Frontal cortex (tissue), 4 donors: ENCODE data around the gene ZNF93. TPM values are rescaled to one million over a fixed set of nuclear protein-coding genes. Genes with fewer than 3 reads are reported as not detected.
"Not testable (repeated sequence)": the region's sequence is repeated elsewhere in the genome, so short reads cannot be mapped to it uniquely, and the experiment has no call there.

Source experiments
- DNase-seq, 2 donors: peaks; one replicate each; pipeline ENCODE4 v3.0.0; 2012; ENCODE audit warnings: low spot score in 2 of 2
- FAIRE-seq: peaks from 2 replicates; lab custom pipeline; 2012; peaks lifted over from hg19 to GRCh38; lab: Jason Lieb, UNC
- total RNA-seq: library from RNA; depleted of rRNA; stranded (reverse); fragments of >200 nt; gene quantifications from one replicate; pipeline ENCODE4 v1.2.3, GENCODE V29; 2014
- donor health status: control.
- donor health status: control.
- donor health status: control.

The ZNF93 gene
- total RNA-seq: 27.3 TPM

DNA sequence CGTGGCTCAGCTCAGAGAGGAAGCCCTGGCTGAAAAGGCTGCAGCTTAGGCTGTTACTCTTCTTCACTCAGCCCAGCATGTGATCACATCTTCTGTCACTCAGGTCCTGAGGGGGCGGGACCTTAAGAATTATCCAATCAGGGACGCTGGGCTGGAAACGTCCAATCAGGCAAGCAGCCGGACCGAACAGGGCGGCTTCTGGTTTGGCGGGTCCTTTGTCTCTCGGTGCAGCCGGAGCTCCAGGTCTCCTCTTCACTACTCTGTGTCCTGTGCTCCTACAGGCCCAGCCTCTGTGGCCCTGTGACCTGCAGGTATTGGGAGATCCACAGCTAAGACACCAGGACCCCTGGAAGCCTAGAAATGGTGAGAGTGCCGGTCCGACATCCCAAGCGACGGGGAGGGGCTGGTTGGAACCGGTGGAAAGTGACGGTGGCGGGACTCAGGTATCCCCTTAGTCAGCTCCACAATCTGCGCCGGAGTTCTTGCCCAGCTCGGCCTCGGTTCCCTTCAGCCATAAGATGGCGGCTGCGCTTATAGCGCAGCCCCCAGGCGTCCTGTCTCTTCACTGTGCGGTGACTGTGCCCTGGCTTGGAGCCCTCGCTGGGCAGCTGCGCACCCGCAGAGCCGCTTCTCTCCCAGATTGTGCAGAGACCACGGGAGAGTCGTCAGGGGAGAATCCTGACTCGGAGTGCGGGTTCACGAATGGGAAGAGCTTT, at the start of gene ZNF93:
Gene ZNF93, plus strand, starts transcription at position 218 of the 716 bp plus-strand sequence. Its CDS starts 143 bp downstream, at position 361.
- FAIRE-seq (no peak), DNase-seq (peak; percentile 64 to 86)

GRCh38 chr19:19851740-19852139, 49.0 kb upstream of the ZNF93 start:
- not testable (repeated sequence) for DNase-seq, FAIRE-seq

GRCh38 chr19:19858751-19859150, 42.0 kb upstream of the ZNF93 start:
- FAIRE-seq (no peak), DNase-seq (no peak)

DNA sequence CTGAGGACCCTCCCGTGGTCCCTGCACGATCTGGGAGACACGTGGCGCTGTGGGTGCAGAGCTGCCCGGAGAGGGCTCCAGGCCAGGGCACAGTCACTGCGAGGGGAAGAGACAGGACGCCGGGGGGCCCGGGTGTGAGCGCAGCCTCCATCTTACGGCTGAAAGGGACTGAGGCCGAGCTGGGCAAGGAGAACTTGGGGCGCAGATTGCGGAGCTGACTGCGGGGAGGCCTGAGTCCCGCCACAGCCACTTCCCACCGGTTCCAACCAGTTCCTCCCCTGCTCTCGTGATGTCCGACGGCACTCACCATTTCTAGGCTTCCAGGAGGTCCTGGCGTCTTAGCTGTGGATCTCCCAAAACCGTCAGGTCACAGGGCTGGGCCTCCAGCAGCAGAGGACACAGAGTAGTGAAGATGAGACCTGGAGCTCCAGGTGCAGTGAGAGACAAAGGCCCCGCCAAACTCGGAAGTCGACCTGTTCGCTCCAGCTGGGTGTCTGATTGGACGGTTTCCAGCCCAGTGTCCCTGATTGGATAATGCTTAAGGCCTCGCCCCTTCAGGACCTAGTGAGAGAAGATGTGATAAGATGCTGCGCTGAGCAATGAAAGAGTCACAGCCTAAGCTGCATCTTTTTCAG, 39.9 kb upstream of the ZNF93 start:
- no peak for FAIRE-seq

DNA sequence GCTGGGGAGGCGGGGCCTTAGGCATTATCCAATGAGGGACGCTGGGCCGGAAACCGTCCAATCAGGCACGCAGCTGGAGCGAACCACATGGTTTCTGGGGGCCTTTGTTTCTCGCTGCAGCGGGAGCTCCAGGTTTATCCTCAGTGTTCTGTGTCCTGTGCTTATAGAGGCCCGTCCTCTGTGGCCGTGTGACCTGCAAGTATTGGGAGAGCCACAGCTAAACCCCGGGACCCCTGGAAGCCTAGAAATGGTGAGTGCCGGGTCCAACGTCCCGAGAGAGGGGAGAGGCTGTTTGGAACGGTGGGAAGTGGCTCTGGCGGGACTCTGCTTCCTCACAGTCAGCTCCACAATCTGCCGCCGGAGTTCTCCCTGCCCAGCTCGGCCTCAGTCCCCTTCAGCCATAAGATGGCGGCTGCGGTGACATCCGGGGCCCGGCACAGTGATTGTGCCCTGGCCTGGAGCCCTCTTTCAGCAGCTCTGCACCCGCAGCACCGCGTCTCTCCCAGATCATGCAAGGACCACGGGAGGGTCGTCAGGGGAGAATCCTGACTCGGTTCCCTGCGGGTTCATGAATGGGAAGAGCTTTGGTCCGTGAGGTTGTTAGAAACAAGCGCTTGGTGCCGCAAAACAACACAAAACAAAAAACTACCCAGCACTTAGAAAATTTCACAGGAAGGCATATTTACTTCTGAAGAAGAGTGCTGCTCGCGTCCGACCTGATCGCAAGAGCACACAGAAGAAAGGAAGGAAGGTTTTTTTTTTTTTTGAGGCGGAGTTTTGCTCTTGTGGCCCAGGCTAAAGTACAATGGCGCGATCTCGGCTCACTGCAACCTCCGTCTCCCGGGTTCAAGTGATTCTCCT, 34.8 kb upstream of the ZNF93 start, which contains the start of gene ZNF253:
Gene ZNF253, plus strand, starts transcription at position 133 of the 861 bp plus-strand sequence. Its CDS starts 115 bp downstream, at position 248.
- FAIRE-seq: no peak

More for the DNA sequence above, 39.9 kb upstream of the ZNF93 start:
- no peak for DNase-seq

DNA sequence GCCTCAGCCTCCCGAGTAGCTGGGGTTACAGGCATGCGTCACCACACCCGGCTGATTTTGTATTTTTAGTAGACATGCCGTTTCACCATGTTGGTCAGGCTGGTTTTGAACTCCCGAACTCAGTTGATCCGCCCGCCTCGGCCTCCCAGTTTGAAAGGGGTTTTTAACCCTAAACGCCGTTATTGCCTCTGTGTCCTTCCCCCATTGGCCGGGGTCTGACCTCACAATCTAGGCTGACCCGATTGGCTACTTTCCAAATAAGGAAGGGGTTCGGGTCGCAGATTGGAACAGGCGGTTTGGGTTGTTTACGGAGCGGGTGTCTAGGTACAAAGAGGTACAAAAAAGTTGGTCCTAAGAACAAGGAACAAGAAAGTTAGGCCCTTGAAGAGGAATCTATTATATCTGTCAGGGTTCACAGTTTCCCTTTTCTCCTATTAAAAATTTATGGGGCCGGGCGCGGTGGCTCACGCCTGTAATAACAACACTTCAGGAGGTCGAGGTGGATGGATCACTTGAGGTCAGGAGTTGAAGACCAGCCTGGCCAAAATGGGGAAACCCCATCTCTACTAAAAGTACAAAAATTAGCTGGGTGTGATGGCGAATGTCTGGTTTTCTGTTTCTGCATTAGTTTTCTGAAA, 34.0 kb upstream of the ZNF93 start:
- DNase-seq (no peak), FAIRE-seq (no peak)

More for the DNA sequence above, 34.8 kb upstream of the ZNF93 start, which contains the start of gene ZNF253:
- peak; percentile 87 to 89 for DNase-seq

GRCh38 chr19:19870086-19870485, 30.7 kb upstream of the ZNF93 start:
- DNase-seq: not testable (repeated sequence)

GRCh38 chr19:19871932-19872331, 28.8 kb upstream of the ZNF93 start:
- no peak for DNase-seq
- FAIRE-seq: no peak

More at GRCh38 chr19:19870086-19870485, 30.7 kb upstream of the ZNF93 start:
- not testable (repeated sequence) for FAIRE-seq

- no peak for DNase-seq
- FAIRE-seq: no peak
Measured at GRCh38 chr19:19873381-19873780, 27.4 kb upstream of the ZNF93 start.

GRCh38 chr19:19877724-19878123, 23.0 kb upstream of the ZNF93 start:
- no peak for FAIRE-seq
- DNase-seq: no peak

GRCh38 chr19:19884583-19884982, 16.2 kb upstream of the ZNF93 start:
- DNase-seq (no peak), FAIRE-seq (no peak)

GRCh38 chr19:19892055-19892941, 8.4 kb upstream of the ZNF93 start:
- FAIRE-seq, DNase-seq: not testable (repeated sequence)

DNA sequence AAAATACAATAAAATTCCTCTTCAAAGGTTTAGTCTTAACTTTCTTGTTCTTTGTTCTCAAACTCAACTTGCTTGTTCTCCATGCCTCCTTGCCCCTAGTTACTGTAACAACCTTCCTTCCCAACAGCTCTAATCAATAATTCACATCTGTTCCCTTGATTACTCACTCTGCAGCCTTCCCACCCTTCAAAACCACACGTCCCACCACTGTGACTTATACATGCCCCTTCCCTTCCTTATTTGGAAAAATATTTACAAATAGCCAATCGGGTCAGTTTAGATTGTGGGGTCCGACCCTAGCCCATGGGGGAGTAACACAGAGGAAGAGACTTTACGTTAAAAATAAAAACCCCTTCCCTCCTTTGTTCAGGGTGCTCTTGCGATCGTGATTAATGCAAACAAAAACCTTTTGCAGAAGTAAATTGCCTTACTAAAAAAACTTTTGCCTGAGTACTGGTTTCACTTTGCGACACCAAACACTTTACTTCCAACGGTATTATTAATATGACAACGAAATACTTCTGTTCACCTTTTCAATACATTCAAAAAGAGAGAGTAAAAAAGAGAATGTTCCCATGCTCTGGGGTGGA, 512 bp upstream of the ZNF93 start:
- DNase-seq (no peak), FAIRE-seq (no peak)

- FAIRE-seq: peak; percentile 59
- DNase-seq: not testable (repeated sequence)
Measured at GRCh38 chr19:19907551-19907950, 6.8 kb downstream of the ZNF93 start.

DNA sequence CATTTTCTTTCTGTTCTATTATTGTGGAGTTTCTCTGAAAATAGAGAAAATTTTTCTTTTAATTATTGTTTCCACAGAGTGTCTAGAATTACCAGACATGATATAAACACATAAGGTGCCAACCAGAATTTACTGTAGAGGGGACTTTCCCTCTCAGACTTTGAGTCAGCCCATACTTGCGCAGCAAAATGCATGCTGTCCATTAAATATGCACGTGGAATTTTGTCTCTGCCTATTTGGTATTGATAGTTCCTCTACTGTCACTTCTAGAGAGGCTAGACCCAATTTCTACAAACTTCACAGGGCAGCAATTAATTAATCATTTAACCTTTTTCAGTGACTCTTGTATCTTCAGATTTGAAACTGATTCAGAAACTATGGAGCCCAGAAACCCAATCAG, 8.9 kb downstream of the ZNF93 start:
- no peak for FAIRE-seq
- DNase-seq: no peak

DNA sequence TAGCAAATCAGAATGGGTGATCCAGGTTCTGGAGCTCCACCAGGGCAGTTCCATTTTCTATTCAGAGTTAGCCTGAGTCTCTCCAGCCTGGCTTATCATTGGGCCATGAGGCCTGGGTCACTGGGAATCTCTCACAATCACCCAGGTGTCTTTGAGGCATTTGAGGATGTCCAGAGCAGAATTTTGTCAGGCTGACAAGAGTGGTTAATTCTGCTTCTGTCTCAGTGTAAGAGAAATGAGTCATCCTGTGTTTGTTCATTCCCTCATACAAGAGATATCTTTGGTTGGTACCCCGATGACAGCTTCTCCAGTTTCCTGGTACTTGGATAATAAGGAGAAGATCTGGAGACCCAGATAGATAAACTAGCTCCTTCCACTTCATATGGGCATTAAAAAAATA, 10.4 kb downstream of the ZNF93 start:
- DNase-seq: no peak
- no peak for FAIRE-seq

GRCh38 chr19:19914596-19914995, 13.8 kb downstream of the ZNF93 start:
- no peak for FAIRE-seq
- DNase-seq: no peak

- DNase-seq, FAIRE-seq: not testable (repeated sequence)
Measured at GRCh38 chr19:19930417-19930816, 29.7 kb downstream of the ZNF93 start.
